ENCODE data around the gene RPL12.

DNA sequence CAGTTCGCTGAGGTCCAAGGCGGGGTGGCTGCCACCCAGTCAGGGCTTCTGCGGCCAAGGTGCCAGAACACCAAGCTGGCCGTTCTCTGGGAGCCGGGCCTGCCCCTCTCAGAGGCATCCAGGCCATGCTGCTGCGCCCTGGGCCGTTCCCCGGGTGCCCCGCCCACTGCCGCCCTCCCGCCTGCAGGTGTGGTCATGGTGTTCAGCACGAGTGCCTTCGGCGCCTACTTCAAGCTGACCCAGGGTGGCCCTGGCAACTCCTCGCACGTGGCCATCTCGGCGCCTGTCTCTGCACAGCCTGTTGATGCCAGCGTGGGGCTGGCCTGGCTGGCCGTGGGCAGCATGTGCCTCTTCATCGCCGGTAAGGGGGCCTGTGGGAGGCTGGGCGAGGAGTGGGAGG lies 46.6 kb downstream of the RPL12 start:
- TF ChIP-seq, protein P1, sequence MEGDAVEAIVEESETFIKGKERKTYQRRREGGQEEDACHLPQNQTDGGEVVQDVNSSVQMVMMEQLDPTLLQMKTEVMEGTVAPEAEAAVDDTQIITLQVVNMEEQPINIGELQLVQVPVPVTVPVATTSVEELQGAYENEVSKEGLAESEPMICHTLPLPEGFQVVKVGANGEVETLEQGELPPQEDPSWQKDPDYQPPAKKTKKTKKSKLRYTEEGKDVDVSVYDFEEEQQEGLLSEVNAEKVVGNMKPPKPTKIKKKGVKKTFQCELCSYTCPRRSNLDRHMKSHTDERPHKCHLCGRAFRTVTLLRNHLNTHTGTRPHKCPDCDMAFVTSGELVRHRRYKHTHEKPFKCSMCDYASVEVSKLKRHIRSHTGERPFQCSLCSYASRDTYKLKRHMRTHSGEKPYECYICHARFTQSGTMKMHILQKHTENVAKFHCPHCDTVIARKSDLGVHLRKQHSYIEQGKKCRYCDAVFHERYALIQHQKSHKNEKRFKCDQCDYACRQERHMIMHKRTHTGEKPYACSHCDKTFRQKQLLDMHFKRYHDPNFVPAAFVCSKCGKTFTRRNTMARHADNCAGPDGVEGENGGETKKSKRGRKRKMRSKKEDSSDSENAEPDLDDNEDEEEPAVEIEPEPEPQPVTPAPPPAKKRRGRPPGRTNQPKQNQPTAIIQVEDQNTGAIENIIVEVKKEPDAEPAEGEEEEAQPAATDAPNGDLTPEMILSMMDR (IDR thresholded peaks at IDR 0.05), result no peak
- TF ChIP-seq POLR2A (IDR thresholded peaks at IDR 0.05) (no peak), POLR2AphosphoS5 (IDR thresholded peaks at IDR 0.05) (no peak), EP300 (IDR thresholded peaks at IDR 0.05; ENCODE audit: low read depth) (no peak)
